IMR-90 (cell line): Measurements from ENCODE around the gene SYT17. TPM values are rescaled to one million over a fixed set of nuclear protein-coding genes. Genes with fewer than 3 reads are reported as not detected.

Experiments
- ATAC-seq: fragments of 200-7000 bp; cut with Tn5 transposase; 2 replicates; pipeline ENCODE4 v1.9.1; 2020; ENCODE audit warnings: low read depth, mild to moderate bottlenecking, moderate library complexity
- BruUV-seq: library from RNA; stranded (reverse); fragments of 400-500 nt; replicated peaks from 2 replicates; lab custom pipeline; 2021; lab: Mats Ljungman, UMichigan
- CTCF ChIA-PET: fragments of 300-600 bp; formaldehyde crosslinking; extraction: SDS; loops from one replicate; lab custom pipeline; 2021; ENCODE audit warnings: antibody characterized with exemption; lab: Yijun Ruan, JAX
- POLR2A ChIA-PET: fragments of 300-600 bp; sonication (Branson Sonifier 250); formaldehyde crosslinking; loops from one replicate; lab custom pipeline; 2022; ENCODE audit warnings: antibody characterized with exemption; ENCODE audit not compliant: unreplicated experiment; lab: Charles Lee
- DNase-seq: peaks from one replicate; pipeline ENCODE4 v3.0.0; 2013
- H2AFZ ChIP-seq: replicated peaks from 2 replicates; pipeline ENCODE3; 2013; ENCODE audit warnings: low read length, mild to moderate bottlenecking; ENCODE audit not compliant: poor library complexity
- H2AK5ac ChIP-seq: 2 replicates; pipeline ENCODE4 v1.6.1; 2013; ENCODE audit warnings: low read depth, low read length, inconsistent platforms
- H2AK9ac ChIP-seq: replicated peaks from 2 replicates; pipeline ENCODE3; 2013; ENCODE audit warnings: mild to moderate bottlenecking, low read depth, low read length, moderate library complexity; ENCODE audit not compliant: poor library complexity
- H2BK120ac ChIP-seq: 2 replicates; pipeline ENCODE4 v1.6.1; 2013; ENCODE audit warnings: low read depth, low read length, inconsistent platforms
- H2BK15ac ChIP-seq: 3 replicates; pipeline ENCODE4 v1.6.1; 2013; ENCODE audit warnings: low read depth, low read length, inconsistent platforms
- H2BK20ac ChIP-seq: 2 replicates; pipeline ENCODE4 v1.6.1; 2013; ENCODE audit warnings: low read depth, mild to moderate bottlenecking, inconsistent platforms, low read length, moderate library complexity
- H2BK5ac ChIP-seq: 2 replicates; pipeline ENCODE4 v1.6.1; 2013; ENCODE audit warnings: mild to moderate bottlenecking, low read depth, low read length, inconsistent platforms; ENCODE audit not compliant: poor library complexity, severe bottlenecking
- H3K14ac ChIP-seq: replicated peaks from 2 replicates; pipeline ENCODE4 v1.6.1; 2013; ENCODE audit warnings: low read depth, low read length, inconsistent platforms
- H3K18ac ChIP-seq: 2 replicates; pipeline ENCODE4 v1.6.1; 2013; ENCODE audit warnings: low read depth, low read length, control low read depth
- H3K23ac ChIP-seq: 2 replicates; pipeline ENCODE4 v1.6.1; 2013; ENCODE audit warnings: low read depth, low read length, inconsistent platforms
- H3K27ac ChIP-seq: 2 replicates; pipeline ENCODE4 v1.5.1; 2013; ENCODE audit warnings: mild to moderate bottlenecking, control low read depth, low read length; ENCODE audit not compliant: insufficient read depth
- H3K27me3 ChIP-seq: 2 replicates; pipeline ENCODE4 v1.6.1; 2013; ENCODE audit warnings: low read length; ENCODE audit not compliant: control insufficient read depth, insufficient read depth
- H3K36me3 ChIP-seq: 2 replicates; pipeline ENCODE4 v1.6.1; 2013; ENCODE audit warnings: low read length, mixed read lengths; ENCODE audit not compliant: control insufficient read depth, insufficient read depth
- H3K4ac ChIP-seq: 2 replicates; pipeline ENCODE4 v1.6.1; 2013; ENCODE audit warnings: low read depth, low read length, inconsistent platforms
- H3K4me1 ChIP-seq: 2 replicates; pipeline ENCODE4 v1.6.1; 2013; ENCODE audit warnings: low read length, mixed read lengths; ENCODE audit not compliant: control insufficient read depth, insufficient read depth
- H3K4me2 ChIP-seq: 2 replicates; pipeline ENCODE4 v1.6.1; 2013; ENCODE audit warnings: low read depth, mild to moderate bottlenecking, control low read depth, low read length, moderate library complexity
- H3K4me3 ChIP-seq: 2 replicates; pipeline ENCODE4 v1.5.1; 2013; ENCODE audit warnings: low read depth, mild to moderate bottlenecking, control low read depth, low read length, moderate library complexity; ENCODE audit not compliant: insufficient read depth
- H3K56ac ChIP-seq: 2 replicates; pipeline ENCODE4 v1.6.1; 2013; ENCODE audit warnings: low read length, inconsistent platforms; ENCODE audit not compliant: insufficient read depth; ENCODE audit errors: extremely low read depth
- H3K79me1 ChIP-seq, 2 experiments: 2 replicates each; pipeline ENCODE4 v1.6.1; 2013; ENCODE audit warnings: low read length in 2 of 2, inconsistent platforms in 1 of 2, low read depth in 1 of 2
- H3K9ac ChIP-seq: 2 replicates; pipeline ENCODE4 v1.6.1; 2013; ENCODE audit warnings: low read depth, low read length, control low read depth
- H3K9me1 ChIP-seq: 2 replicates; pipeline ENCODE4 v1.6.1; 2013; ENCODE audit warnings: low read length, inconsistent platforms; ENCODE audit not compliant: insufficient read depth
- H3K9me3 ChIP-seq: 2 replicates; pipeline ENCODE4 v1.6.1; 2013; ENCODE audit warnings: low read length; ENCODE audit not compliant: control insufficient read depth, insufficient read depth
- H4K20me1 ChIP-seq: 2 replicates; pipeline ENCODE4 v1.6.1; 2013; ENCODE audit warnings: low read length, inconsistent platforms; ENCODE audit not compliant: insufficient read depth
- H4K5ac ChIP-seq: 2 replicates; pipeline ENCODE4 v1.6.1; 2013; ENCODE audit warnings: mild to moderate bottlenecking, low read depth, low read length, control low read depth
- H4K8ac ChIP-seq, 2 experiments: 2 replicates each; pipeline ENCODE4 v1.6.1; 2013; ENCODE audit warnings: low read depth in 2 of 2, low read length in 2 of 2, control low read depth in 1 of 2, inconsistent platforms in 1 of 2
- H4K91ac ChIP-seq: 2 replicates; pipeline ENCODE4 v1.6.1; 2013; ENCODE audit warnings: low read depth, low read length, inconsistent platforms; ENCODE audit not compliant: insufficient read depth
- MXI1 ChIP-seq: IDR thresholded peaks from 2 replicates; pipeline ENCODE4 v1.6.1; 2012; ENCODE audit warnings: low read depth, mild to moderate bottlenecking, low read length, moderate library complexity, borderline replicate concordance
- WGBS, 2 experiments: methylation state at CpG; one replicate each; pipeline versions ENCODE4 v1.1.5 to v1.1.7; 2013; ENCODE audit warnings: missing lambda C conversion rate in 2 of 2; ENCODE audit not compliant: insufficient read length in 1 of 2; ENCODE audit errors: extremely low coverage in 2 of 2; 5-methylcytosine and 5-hydroxymethylcytosine counted together
- dilution Hi-C: fragments of 300-500 bp; cut with HindIII; formaldehyde crosslinking; loops from one replicate; pipeline ENCODE4 v1.14.3; 2018; ENCODE audit warnings: low sequenced_read_pairs; ENCODE audit not compliant: unreplicated experiment
- in situ Hi-C: fragments of 300-500 bp; cut with MboI; formaldehyde crosslinking; loops from 3 replicates; pipeline ENCODE4 v1.14.3; 2019; ENCODE audit warnings: low sequenced_read_pairs, inconsistent platforms, mixed read lengths
- intact Hi-C: fragments of 100-400 bp; cut with micrococcal nuclease; formaldehyde crosslinking; loops from 2 replicates; pipeline ENCODE4 v1.10.0; 2022
- polyA plus RNA-seq, 3 experiments: library from polyadenylated mRNA; depleted of rRNA; stranded (reverse); fragments of >200 nt; gene quantifications; 2 replicates each; pipeline ENCODE4 v1.2.3, GENCODE V29; 2012; ENCODE audit warnings: low replicate concordance in 1 of 3
- total RNA-seq: library from RNA; depleted of rRNA; stranded (reverse); fragments of >200 nt; gene quantifications from 2 replicates; pipeline ENCODE4 v1.2.3, GENCODE V29; 2012

SYT17 gene
- total and polyA plus RNA-seq, 2 of the 4 experiments (the other 2 are of a cell fraction), result not detected

- Histone ChIP-seq H3K9me3 (no peaks in the 10 kb centered on the region), H2BK20ac (no peak overlapping the region), H3K18ac (no peak overlapping the region), H3K79me1 (no peaks in the 10 kb centered on the region), H3K36me3 (no peaks in the 10 kb centered on the region), H3K27me3 (no peaks in the 10 kb centered on the region; the same call in 1 of the 2 replicates), H3K56ac (no peak overlapping the region), H3K9me1 (no peaks in the 10 kb centered on the region), H2BK15ac (no peak overlapping the region), H3K4me3 (no peak overlapping the region), H3K27ac (no peak overlapping the region), H3K4ac (no peak overlapping the region), H2AFZ (no peak overlapping the region), H4K91ac (no peak overlapping the region), H4K8ac (no peak overlapping the region), H3K9ac (no peak overlapping the region), H2AK5ac (no peak overlapping the region), H4K20me1 (no peaks in the 10 kb centered on the region), H4K5ac (no peak overlapping the region), H2BK120ac (no peak overlapping the region), H3K14ac (no peak overlapping the region), H3K4me2 (no peak overlapping the region), H3K23ac (no peak overlapping the region), H2AK9ac (no peak overlapping the region), H3K4me1 (peaks cover 4% of the 10 kb centered on the region; the same call in 1 of the 2 replicates), H2BK5ac (no peak overlapping the region)
- TF ChIP-seq MXI1, result no peak
- intact Hi-C loops, result loop anchor here (10.0 kb wide), 1 partner anchor 72 kb away; no protein-coding TSS in a partner anchor
- POLR2A ChIA-PET, result no interaction called here
- BruUV-seq, result no TSS peak
- in situ Hi-C loops, result no loop called here
- ATAC-seq, result no peak
- DNase-seq, result no peak
- 80% methylated on average over 1 of the region's 4 CpGs; no CpG with 5 or more reads in 1 of the 2 experiments for WGBS, 2 experiments
- dilution Hi-C loops, result no loop called here
- CTCF ChIA-PET, result no interaction called here
These were observed 24.8 kb downstream of the SYT17 start for GRCh38 chr16:19192865-19193264.
